NCI-H69 (cell line): ENCODE results near the gene RPS6KA2.

Experiments
- DNase-seq: peaks from one replicate; lab custom pipeline; 2025; lab: John Stamatoyannopoulos, UW

The RPS6KA2 gene

DNA sequence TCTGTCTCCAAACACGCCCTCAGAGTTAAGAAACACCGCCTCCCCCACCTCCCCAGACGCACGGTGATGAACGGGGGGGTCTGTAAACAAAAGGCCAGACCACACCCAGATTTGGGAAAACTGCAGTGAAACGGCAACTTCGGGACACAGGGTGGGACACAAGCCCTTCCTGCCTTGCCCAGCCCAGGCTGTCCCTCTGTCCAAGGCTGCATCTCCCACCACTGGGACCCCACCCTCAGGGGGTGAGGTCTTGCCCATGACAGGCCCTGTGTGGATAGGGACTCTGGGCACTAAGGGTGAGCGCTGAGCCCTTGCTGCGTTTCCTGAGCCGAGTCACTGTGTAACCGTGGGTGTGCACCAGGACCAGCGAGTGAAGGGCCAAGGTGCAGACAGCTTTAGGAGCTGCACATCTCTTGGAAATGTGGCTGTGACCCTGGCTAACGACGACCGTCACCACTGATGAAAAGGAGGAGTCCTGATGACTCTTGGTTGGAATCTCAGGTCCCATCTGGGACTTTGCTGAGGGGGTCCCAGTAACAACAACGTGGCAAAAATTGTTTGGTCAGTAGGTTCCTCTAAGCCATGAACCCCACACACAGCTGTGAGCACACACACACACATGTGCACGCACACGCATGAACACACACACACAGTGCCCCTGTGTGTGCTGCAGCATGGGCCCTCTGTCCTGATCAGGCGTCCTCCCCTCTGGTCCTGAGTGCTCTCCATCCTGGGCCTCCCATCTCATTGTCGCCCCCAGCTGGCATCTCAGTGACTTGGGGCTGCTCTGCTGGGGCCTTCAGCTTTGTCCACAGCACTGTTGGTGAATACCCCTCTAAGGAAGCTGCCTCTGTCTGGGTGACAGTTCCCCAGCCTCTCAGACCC is 141.2 kb downstream of the RPS6KA2 start:
- DNase-seq = no peak

DNA sequence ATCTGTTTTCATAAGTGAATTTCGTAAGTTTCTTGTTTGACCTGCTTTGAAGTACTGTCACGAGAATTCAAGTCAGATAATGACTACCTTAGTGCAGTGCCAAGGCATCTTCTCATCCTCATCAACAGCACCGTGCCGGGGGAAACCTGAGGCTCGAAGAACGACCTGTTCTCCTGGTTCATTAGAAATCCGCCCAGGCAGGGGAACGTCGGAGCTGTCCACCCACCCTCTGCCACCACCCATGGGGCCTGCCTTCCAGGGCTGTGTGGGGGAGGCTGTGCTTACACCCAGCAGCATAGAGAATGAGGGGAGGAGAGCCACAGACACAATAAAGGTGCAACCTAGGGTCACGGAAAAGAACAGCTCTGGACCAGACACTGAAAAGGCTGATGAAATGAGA is 142.2 kb downstream of the RPS6KA2 start:
- no peak for DNase-seq

DNA sequence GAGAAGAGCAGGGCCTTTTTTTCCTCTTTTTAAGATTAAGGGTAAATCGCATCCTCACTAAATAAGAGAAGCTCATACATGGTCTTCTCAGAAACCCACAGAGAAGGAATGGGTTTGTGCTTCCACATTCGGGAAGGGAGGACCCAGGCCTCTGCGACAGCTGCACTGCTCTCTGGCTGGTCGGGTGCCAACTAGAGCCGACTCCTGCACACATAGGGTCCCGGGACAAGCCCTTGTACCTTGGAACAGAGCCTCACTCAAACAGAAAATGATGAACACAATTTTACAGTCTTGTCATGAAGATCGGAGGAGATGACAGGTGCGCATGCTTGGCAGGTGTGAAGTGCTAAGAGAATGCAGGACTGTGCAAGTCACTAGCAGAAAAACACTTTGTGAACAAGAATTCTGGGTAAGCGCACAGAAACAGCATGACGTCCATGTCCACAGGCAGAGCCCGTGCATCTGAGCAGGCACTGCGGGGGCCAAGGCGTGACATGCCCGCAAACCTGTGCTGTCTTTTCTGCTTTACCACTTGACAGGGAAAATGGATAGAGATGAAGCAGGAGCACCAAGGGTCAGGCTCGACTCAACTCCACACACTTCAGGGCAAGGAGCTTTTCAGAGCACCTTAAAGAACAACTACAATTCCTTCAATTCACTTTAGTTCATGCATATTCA is 143.3 kb downstream of the RPS6KA2 start:
- DNase-seq = no peak

DNA sequence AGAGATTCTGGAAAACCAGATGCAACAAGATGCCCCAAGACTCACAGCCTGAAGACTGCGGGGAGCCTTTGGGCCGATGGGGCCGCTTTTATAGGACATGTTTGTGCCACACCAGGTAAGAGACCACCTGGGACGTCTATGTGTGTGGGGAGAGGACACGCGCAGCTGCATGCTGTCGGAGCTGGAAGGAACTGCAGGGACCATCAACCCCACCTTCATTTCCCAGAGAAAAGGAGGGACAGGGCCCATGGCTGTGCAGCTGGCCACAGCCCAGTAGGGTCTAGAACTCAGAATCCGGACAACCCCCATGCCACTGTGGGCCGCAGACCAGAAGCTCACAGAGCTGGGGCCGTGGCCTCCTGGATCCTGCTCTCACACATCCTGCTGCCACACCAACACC is 144.0 kb downstream of the RPS6KA2 start:
- no peak for DNase-seq

DNA sequence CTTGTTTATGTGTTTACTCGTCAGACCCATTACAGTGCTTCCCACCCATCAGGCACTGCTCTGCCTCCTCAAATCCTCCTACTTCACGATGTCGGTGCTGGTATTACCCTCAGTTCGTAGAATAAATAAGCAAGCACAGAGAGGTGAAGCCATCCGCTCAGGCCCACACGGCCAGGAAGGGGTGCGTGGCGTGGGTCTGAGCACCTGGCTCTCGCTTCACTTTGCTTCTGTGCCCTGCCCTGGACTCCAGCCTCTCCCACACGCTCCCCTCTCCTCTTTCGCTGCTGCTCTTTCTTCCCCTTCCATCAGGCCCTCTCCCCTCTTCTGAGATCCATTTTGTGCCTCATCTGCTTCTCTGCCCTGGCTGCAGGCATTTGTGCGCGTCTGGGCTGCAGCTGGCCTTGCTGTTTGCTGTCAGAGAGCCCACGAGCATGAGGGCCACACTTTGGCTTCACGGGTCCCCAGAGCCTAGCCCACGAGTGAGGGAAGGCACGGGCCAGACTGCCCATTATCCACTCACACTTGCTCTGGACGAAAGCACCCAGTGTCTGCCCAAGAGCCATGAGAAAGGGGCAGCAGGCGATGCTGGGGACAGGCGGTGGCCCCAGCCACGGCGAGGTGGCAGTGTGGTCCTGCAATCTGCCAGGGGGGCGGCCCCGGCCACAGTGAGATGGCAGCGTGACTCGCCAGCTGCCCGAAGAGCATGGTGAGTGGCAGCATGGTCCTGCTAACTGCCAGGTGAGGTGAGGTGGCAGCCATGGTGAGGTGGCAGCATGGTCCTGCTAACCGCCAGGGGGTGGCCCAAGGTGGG is 148.1 kb downstream of the RPS6KA2 start:
- DNase-seq = no peak

DNA sequence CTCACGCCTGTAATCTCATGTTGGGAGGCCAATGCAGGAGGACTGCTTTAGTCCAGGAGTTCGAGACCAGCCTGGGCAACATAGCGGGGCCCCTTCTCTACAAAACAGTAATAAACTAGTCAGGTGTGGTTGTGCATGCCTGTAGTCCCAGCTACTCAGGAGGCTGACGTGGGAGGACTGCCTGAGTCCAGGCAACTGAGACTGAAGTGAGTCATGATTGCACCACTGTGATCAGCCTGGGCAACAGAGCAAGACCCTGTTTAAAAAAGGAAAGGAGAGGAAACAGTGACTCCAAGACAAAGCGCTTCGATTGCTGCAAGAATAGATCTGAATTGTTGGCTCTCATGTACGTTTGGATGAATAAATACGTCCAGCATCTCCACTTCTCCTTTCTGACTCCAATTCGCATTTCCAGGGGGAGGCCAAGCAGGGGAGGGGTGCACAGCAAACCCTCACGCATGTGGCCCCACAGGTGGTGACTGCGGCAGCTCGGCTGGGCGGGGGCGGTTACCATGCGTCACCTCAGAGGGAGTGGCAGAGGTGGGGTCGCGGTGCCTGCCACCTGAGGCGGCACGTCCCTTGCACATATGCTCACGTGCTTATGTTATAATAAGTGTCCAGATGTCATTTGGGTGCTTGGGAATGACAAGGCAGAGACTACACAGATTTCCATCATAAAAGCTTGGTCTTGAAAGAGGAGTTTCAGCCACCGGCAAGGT is 149.2 kb downstream of the RPS6KA2 start:
- DNase-seq = no peak

DNA sequence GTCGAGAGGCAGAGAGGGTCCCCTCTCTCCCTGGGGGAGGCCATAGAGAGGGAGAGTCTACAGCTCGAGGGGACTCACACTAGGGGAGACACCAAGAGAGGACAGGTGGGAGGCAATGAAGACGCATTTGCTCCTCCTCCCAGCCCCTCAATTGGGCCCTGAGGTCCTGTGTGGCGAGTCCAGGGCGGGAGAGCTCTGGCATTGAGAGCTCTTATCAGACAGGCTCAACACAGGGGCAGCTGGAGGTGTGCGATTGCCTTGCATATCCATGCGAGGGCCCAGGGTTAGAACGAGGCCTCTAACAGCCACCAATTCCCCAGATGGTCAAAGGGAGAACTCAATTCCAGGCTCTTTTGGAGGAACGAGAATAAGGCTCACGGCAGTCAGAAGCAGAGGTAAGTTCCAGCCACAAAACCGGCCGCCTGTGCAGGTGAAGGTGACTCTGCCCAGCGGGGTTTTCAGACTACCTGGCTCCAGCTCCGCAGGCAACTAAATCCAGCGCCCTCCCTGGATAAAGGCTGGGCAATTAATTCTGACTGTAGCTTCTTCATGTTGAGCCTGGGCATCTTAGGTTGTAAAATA is 150.3 kb downstream of the RPS6KA2 start:
- DNase-seq = no peak

DNA sequence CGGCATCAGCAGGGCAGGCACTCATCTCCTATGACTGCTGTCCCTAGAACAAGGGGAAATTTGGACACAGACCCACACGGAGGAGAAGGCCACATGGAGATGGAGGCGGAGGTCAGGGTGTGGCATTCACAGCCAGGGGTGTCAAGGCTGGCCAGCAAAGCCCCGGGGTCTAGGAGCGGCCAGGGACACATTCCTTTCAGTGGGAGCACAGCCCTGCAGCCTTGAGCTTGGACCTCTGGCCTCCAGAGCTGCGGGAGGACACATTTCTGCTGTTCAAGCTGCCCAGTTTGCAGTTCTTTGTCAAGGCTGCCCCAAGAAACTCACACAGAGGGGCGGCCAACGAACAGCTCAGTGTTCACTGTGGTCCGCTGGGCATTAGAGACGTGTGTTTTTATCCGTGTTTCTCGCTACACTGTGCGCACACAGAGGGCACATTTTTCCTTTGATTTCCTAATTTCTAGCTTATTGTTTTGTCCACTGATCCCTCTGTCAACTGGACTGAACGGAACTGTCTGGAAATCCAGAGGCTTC is 150.9 kb downstream of the RPS6KA2 start:
- no peak for DNase-seq

DNA sequence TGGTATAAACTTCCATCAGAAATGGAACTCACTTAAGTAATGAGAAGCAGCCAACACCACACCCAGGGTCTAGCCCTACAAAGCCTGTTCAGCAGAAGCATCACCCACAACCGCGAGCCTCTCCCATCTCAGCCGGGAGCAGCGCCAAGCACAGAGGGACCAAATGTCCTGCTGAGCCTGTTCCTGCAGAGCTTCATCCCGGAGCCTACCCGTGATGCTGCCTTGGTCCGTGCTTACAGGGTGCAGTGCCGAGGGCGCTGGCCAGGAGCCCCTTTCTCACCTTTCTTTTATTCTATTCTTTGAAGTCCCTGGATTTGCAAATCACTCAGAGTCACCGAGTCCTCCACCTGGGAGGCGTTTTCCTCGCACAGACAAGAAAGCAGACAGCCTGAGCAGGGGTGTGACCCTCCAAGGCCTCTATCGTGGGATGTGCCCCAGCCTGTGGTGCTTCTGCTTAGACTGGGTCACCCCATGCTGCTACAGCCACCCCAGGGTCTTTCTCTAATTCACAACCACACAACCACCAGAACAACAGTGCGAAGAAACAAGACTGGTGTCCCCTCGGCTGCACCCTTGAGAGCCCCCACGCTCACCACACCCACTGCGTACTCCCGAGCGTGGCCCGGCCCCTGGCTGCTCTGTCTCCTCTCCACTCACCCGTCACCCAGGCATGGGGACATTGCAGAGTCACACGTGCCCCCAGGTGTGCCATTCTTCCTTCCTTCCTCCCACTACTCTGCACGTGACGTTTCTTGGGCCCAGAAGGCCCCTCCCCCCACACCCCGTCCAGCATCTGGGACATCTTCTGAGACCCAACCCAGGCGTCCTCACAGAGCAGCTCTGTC is 152.1 kb downstream of the RPS6KA2 start:
- no peak for DNase-seq

DNA sequence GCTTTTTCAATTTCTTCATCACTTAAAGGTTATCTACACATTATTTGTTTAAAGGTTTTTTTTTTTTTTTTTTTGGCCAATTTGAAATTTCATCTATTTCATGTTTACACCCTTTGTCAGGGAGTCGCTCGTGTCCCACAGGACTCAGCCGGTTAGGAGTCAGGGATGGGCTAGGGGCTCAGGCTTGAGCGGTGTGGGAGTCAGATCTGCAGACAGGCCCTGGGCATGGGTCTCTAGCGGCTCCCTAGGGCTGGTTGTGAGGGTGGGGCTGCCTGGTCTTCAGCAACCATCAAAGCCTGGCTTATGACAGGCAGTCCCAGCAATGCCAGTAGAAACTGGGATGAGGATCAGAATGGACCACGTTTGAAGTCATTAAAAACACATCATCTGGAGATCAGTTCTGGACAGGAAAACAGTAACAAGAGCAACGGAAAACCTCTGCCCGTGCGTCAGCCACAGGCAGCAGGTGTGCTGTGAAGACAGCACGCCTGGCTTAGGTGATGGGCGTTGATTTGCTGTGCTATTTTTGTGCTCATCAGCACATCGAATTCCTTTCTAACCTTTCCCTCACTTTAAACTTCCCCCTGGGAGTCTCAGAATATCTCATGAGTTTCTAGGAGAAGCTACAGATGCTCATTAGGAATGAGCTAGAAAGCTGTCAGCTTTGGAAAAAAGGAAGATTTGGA is 153.0 kb downstream of the RPS6KA2 start:
- no peak for DNase-seq

DNA sequence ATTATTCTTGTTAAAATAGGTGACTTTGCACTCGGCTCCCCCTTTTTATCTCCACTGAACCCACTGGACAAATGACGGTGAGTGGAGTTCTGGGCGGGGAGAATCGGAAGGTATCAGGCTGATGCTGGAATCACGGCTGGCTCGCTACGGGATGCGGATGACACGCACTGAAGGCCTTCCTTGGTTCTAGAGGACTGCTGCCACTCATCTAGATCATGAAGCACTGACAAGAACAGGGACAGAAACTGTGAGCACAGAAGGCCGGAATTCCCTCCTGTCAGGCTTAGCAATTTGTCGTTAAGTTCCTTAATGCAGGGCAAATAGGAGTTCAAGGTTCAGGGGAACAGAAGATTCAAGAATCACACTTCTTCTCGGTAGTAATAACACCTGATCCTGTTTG is 154.4 kb downstream of the RPS6KA2 start:
- no peak for DNase-seq

DNA sequence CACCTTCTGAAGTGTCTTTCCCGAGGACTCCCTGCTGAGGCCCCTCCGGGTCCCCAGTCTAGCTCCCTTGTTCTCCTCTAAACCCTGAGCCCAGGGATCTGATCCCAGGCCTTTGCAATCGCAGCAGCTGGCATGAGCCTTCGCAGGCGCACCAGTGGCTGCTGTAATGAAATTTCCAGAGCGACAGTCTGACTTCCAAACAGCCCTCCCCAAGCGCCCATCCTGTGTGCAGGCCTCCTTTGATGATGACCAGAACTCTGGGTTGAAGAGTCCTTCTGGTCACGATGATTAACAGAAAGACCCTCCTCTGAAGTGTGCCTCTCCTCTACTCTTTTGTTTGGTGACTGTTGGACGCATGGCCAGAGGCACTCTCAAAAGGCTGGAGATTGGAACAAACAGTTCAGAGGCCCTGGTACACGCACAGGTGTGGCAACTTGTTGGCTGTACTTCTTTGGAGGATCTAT is 155.2 kb downstream of the RPS6KA2 start:
- no peak for DNase-seq

DNA sequence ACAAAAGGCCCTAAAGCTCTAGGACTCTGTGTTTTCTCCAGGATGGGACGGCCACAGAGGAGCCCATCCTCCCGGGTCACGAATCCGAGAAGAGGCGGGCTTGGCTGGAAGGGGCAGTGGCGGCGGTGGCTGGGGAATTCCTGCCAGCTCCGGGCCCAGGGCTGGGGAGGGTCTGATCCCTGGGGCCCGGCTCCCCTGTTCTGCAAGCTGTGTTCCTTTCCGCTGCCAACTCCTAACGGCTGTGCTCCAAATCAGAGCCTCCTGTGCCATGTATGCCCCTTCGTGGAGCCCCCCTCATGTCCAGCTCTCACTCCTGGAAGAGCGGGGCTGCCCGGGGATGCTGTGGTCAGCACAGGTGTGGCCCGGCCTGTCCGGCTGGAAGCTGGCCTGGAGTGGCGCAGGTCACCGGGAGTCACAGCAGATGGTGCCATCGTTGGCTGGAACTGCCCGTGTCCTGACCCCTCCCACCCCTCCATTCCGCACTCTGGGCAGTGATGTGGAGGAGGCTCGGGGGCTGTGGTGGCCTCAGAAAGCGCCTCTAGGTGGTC is 156.1 kb downstream of the RPS6KA2 start:
- no peak for DNase-seq

DNA sequence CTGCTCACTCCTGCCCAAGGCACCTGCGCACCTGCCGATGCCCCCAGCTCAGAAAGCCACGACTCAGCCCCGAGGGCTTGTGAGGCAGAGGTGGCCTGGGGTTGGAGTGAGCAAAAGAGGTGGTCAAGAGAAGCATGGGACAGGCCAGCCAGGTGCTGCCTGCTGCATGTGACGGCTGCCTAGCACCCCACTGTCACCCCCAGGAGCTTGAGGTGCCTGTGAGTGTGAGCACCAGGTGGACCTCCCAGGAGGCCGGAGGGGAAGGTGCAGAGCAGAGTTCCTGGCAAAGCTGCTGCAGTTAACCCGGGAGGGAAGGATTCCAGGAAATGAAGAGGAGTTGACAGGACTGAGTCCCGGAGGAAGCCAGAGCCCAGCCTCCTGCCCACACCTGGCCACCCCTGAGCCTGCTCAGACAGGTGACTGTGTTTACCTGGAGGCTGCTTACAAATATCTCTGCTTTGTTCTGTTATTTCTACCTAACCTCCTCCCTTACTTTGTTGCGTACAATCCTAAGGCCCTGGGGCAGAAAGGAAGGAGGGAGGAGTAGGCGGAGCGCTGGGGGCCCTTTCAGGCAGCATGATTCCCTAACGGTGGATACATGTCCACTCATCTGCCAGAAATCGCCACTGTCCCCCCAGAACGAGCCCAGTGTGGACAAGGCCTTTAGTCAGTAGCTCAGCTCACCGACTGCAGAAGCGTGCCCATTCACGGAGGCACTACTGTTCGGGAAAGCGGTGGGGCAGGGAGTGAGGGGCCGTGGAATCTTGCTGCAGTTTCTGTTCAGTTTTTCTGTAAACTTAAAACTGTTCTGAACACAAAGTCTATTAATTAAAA is 156.8 kb downstream of the RPS6KA2 start:
- no peak for DNase-seq

DNA sequence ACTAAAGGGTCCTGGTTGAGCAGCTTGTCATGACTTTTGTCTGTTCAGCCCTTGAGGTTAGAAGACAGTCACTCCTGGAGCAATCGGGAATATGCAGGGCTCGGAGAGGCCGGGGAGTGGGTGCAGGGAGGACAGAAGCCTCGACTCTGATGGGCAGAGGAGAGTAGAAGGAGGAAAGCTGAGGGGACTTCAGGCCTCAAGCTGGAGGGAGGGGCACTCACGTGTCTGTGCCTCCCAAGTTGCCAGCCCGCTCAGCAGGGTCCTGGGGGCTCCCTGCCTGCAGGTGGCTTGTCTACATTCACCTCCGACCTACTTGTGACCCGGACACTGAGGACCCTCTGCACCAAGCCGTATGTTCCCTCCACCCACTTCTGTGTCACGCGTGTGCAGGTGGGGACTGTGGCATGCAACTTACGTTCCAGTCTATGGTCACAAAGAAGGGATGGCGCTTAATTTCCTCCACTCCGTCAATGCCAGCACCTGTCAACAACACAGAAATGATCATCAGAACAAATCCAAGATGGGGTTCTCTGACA is 157.6 kb downstream of the RPS6KA2 start:
- DNase-seq = no peak

DNA sequence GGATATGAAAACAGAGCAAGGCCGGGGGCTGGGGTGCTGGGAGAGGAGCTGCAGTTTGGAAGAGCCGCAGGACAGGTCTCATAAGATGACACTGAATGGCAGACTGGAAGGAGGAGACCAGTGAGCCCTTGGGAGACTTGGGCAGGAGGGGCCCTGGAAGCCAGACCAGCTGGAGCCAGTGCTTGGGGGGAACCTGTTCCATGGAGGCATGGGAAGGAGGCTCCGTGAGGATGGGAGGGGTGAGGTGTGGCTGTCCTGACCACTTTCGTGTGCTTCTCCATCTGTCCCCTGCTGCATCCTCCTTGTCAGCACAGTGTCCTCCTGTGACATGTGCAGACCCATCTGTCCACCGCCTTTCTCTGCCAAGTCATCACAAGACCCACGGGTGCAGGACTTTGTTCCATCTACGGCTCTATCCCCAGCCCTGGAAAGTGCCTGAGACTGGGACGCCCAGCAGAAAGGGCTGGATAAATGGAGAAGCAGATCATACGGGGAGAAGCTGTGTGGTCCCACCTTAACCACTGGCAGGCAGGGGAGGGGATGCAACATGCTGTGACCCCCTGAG is 159.5 kb downstream of the RPS6KA2 start:
- no peak for DNase-seq

DNA sequence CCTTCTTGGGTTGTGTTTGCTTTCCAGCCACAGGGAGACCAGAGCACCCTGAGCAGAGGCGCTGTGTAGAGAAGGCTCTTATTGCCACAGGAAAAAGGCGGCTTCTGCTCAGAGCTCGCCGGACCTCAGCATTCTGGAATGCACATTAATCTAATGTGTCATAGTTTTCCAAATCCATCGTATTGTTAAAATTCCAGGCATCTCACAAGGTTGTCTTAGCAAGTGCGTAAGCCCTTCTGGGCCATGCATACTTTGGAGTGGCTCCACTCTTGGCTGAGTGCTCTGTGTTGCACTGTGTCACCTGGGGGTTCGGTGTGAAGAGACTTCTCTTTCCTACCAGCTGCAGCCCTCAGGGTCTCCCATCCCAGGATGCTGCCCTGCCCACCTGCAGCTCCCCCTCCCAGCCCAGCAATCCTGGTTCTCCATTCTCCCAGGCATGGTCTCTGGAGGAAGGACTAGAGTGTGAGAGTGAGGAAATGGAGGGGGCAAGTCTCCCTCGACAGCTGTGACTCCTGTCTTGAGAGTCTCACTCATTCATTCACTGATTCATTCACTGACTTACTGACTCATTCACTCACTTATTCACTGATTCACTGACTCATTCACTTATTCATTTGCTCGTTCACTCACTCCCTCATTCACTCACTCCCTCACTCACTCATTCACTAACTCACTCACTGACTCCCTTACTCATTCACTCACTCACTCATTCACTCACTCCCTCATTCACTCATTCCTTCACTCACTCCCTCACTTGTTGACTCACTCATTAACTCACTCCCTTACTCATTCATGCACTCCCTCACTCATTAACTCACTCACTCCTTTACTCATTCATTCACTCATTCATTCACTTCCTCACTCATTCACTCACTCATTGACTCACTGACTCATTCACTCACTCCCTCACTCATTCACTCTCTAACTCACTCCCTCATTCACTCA is 160.6 kb downstream of the RPS6KA2 start:
- DNase-seq = no peak
